Body of pancreas (tissue), 4 donors: ENCODE data around the gene SFXN5.

ENCODE experiments used
- CTCF ChIP-seq, 7 experiments: fragments of 450-650 bp in 4 of 7; fragments of 200-600 bp in 3 of 7; sonication (generic) in 3 of 7; IDR thresholded peaks; one replicate each; pipeline ENCODE4 v1.5.1; 2016 to 2019; ENCODE audit warnings: antibody characterized with exemption in 7 of 7
- POLR2A ChIP-seq, 3 donors: fragments of 450-650 bp; IDR thresholded peaks; one replicate each; pipeline ENCODE4 v1.6.1; 2016; ENCODE audit warnings: antibody characterized with exemption in 3 of 3, mild to moderate bottlenecking in 2 of 3

- no peak for TF ChIP-seq POLR2A (IDR thresholded peaks at IDR 0.05)
- TF ChIP-seq CTCF (IDR thresholded peaks at IDR 0.05) = no peak
Observed at GRCh38 chr2:72920318-72921087, 151.0 kb downstream of the SFXN5 start.
